Activated CD4-positive, CD25-positive, alpha-beta regulatory T cell treated with anti-CD3 and anti-CD28 coated beads, Interleukin-2, amount 50 U/mL, for 72 hours (primary cell): ENCODE results near the gene PDZRN4.

Source experiments
- DNase-seq: peaks from one replicate; pipeline ENCODE4 v3.0.0; 2021

PDZRN4 gene

DNA sequence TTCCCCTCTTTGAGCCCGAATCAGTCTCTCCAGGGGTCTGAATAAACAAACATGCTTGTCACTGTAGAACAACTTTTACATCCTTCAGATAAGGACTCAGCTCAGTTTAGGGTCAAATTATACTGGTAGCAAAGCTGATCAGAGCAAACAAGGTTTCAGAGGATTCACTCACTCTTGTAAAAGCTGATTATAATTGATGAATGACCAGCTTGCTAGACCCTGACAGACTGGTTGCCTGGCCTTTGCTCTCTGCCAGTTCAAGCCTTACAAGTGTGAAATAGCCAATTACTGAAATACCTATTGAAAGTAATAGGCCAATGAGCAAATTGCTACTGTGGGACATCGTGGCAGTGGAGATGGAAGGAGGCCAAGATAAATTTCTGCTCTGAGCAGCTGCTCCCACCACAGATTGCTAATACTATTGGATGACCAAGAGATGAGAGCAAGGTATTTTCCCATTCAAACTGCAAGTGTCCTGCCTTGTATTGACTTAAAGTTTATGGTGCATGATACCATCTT is 177.6 kb downstream of the PDZRN4 start:
- no peak for DNase-seq

DNA sequence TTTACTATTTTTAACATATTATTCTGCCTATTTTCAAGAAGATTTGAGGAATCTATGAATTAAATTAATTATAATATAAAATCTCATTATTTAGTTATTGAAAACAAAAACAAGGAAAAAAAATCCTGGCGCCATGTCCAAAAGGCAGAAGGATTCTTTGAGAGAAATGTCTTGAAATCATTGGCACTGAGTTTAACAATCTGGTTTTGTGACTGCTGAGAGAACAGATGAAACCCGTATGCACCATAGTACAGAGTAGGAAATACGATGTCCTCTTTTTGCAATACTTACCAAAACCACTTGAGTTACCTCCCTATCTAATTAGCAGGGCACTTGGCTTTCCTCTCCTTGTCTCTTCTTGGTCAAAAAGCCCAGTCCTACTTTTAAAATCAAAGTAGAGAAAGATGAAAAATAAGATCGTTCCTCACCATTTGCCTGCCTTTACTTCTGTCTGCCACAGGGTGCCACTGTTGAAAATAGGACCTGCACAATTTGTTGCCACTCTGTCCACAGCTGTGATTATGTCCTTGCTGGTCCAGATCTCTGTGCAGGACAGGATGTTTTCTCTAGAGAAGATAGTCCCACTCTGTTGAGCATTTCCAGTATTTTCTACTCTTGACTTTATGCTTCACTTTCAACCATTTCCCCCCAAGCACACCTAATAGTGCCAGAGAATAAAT is 179.7 kb downstream of the PDZRN4 start:
- DNase-seq = no peak

DNA sequence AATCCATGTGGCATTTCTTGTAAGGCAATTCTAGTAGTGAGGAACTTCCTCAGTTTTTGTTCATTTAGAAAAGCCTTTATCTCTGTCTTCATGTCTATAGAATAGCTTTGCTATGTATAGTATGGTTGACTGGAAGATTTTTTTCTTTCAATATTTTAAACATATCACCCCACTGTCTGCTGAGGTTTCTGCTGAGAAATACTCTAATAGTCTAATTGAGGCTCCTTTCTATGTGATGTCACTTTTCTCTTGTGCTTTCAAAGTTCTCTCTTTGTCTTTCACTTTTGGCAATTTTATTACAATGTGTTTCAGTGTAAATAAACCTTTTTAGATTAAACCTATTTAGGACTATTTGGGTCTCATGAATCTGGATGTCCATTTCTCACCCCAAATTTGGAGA is 192.8 kb downstream of the PDZRN4 start:
- DNase-seq = no peak

DNA sequence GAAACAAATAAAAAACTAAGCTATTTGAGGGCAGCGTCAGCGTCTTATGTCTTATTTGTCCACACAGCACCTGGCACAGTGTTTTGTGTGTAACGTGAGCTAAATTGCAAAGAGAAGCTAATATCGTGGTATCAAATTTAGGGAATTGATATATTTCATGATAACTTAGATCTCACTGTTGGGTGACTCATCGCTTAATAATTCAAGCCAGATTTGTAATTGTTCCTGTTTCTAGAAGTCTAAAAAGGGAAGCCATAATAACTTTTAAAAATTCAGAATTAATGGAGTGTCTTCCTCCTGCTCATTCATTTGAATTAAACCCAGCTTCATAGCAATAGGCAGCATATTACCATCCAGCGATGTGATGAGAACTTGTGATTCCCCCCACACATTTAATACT is 214.7 kb downstream of the PDZRN4 start:
- DNase-seq = no peak

DNA sequence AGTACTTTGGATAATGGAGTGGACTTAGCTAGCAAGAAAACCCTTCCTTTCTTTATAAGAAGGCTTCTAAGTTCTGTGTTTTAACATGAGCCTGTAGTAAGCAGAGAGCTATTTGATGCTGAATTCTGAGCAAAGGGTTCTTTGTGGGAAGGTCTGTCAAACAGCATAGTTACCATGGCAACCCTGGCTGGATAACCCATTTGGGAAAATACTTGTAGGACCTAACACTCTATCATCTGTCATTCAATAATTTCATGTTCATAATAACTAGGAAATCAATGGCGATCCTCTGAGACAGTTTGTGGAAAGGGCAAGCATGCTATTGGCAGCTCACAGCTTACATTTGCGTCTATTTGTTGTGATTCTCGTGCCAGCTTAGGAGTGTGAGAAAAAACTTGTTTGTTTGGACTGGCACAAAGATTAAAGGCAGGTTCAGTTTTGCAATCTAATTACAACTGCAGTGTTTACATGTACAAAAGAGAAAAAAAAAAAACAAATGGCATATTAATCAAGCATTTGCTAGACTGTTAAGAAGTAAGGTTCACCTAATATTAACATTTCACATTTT is 219.2 kb downstream of the PDZRN4 start:
- DNase-seq = no peak

DNA sequence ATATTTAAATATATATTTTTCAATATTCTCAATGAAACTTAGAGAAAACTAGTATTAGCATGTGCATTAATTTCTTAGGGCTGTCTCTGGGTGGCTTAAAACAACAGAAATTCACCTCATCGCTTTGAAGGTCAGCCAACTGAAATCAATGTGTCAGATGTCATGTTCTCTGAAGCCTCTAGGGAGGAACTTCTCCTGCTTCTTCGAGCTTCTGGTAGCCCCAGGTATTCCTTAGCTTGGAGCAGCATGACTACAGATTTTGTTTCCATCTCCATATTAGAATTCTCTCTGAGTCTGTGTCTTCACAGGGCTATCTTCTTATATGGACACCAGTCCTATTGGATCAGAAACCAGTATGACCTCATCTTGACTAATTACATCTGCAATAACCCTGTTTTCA is 221.5 kb downstream of the PDZRN4 start:
- no peak for DNase-seq

DNA sequence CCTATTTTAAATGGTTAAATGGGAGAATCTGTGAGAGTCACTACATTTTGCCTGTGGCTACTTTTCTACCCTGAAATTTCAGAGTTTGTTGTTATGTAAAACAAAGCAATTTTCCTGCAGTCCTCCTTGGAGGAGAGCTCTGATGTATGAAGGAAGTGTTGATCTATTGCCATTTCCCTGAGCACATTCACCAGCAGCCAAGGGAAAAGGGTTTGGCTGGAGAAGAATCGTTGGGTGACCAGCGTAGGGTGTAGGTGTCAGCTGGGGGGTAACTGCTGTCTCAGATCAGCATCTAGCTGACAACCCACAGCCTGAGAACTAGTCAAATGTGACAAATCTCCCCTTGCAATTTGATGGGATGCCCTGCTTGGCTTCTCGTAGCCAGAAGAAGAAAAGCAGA is 230.5 kb downstream of the PDZRN4 start:
- no peak for DNase-seq

DNA sequence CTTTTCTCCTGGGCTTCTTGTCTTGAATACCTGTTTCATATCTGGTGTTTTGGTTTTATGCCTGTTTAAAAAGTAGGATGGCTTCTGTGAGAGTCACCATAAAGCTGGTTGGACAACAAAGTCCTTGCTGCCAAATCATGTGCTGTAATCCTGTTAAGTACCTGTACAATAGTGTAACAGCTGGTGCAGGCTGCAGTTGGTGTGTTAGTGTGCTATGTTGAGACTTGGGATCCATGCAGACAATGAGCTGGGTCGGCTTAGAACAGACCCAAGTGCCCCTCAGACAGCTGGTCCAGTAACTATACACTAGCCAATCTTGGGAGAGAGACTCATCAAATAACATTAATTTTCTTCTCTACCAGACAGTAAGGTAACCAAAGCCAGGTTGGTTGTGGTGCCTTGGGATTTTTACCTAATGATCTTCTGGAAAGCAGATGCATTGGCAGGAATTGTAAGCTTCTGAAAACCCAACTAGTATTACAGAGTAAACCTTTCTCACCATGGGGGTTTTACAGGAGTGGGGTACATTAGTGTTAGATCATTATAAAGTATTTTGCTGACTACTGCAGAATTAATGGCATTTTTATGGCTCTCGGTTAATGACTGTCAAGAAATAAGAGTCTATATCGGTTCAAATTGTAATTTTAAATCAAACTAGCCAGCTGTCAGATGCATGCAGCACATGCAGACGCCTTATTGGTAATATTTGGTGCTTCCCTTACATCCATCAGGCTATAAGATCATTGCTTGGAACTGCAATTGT is 231.2 kb downstream of the PDZRN4 start:
- DNase-seq = no peak

DNA sequence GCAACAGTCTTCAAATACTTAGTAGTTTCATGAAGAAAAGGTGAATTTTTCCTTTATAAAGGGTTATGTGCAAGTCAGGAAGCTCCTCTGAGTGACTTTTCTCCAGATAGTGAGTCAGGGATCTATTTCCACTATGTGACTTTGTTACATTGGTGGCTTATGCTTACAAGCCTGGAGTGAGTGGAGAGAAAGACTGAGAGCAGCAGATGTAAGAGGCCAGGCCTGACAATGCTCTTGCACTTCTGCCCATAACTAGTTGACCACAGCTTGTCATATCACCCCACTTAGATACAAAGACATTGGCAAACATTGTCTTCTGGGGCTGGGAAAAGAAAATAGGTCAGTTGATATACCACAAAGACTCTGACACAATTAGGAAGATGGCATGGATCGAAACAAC is 236.5 kb downstream of the PDZRN4 start:
- DNase-seq = no peak

DNA sequence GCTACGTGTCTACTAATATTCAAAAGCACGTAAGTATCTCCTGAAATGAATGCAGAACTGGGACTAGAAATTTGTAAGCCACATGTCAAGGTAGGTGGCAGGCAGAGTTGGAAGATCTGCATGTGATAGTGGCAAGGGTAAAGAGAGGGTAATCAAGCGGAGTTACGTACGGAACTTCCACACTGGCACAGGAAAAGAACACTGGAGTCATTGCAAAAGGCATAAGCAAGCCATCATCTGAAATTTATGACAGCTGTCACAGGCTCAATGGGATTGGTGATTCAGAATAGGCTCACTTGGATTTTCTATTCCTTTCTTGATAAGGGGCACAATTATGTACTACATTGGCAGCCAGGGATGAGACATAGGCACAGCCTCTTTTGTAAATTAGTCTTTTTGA is 245.3 kb downstream of the PDZRN4 start:
- no peak for DNase-seq

DNA sequence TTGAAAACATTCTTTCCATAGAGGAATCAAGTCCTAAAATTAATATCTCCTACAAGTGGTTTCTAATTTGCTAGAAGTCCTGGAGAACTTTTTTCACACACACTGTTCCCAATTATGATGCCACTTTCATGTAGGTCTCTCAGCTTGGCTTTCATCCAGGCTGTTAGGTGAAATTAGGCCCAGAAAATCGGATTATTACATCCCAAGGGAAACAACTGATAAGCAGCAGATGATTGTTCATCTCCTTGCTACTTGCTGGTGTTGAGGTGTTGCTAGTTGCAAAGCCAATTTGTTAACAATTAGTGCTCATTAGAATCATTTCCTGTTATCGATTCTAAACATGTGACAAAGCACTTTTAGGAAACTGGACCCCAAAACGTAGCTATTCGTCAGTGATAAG is 248.0 kb downstream of the PDZRN4 start:
- no peak for DNase-seq

DNA sequence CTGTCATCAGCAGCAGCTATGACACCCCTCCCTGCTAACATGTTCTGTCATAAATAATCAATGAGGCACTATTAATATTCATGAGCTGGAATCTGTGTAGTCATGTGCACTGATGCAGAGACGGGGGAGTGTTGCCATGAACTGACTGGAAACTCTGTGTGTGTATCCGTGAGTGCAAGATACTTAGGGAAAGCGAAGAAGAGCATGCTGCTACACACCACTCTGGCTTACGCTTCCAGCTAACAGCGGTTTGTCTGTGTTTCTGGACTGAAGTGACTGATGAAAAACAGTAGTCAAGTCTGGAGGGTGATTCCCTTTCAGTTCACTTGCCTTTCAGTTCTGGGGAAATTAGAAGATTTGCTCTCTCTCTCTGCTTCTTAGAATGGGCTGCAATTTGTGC is 249.4 kb downstream of the PDZRN4 start:
- no peak for DNase-seq

DNA sequence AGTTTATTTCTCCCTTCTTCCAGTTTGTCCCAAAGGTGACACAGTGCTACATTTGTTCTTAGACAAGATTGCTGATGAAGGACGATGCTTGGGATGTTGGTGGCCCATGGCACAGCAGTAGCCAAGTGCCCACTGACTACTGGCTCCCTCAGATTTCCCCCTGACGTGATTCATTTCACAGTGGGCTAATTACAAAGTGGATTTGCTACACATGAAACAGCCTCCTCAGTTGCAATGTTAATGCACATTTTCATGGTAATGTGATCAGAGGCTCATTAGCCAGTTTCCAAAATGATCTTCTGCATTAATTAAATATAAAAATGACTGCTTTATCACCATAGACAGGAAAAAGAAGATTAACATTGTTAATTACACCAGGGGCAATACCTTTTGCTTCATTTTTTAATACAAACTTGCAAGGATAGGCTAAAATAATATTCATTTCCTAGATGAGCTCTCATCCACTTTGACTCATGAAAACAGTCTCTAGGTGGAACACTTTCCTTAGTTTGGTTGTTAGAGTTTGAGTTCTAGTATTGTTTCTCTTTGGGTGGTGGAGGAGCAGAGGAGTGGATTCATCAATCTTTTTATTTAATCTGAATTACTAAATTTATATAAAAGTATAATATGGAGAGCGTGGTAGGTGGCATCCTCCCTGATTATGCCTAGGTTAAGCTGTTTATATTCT is 250.9 kb downstream of the PDZRN4 start:
- DNase-seq = no peak

DNA sequence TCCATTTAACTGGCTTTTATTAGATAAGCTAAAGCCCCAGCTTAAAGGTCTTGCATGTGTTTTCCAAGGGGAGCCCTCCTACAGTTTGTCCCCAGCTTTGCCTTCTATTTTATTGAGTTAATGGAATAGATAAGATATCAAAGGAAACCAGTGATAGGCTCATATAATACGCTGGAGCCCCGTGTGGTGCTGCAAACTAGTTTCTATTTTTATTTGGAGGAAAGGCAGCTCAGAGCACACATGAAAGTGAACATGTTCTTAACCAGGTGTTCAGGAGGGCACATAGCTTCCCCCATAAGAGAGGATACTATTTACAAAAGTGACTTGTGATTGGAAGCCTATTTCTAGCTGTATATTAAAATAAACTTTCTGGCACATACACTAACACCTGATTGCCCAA is 251.7 kb downstream of the PDZRN4 start:
- no peak for DNase-seq

DNA sequence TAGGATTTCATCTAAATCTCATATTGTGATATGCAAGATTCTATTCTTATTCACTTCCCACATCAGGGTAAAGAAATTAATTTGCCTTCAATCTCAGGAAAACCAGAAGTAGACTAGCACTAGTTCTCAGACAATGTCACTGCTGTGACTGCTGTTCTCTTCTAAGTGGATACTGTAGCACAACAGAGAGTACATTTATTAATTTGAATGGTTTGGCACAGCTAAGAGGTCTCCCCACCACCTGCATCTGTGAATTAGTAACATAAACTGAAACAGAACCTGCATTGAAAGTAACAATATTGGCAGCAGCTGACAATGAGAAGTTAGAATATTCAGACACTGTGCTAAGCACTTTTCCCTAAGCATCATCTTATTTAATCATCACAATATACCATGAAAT is 253.1 kb downstream of the PDZRN4 start:
- DNase-seq = no peak

DNA sequence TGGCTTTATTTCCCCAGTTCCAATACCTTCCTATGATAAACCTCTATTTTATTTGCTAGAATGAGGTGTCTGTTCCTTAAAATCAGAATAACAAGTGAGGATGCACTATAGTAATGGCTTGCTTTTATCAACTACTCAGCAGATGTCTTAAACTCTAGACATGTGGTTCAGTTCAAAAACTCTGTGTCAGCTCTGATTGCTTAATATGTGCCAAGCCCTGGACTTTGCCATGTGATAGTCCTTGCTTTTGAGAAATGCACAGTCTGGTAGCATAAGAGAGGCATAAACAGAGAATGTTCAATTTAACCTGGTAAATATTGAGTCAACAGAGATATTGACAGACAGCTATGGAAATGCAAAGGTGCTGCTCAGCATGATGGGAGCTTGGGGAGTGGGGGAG is 254.8 kb downstream of the PDZRN4 start:
- DNase-seq = no peak

DNA sequence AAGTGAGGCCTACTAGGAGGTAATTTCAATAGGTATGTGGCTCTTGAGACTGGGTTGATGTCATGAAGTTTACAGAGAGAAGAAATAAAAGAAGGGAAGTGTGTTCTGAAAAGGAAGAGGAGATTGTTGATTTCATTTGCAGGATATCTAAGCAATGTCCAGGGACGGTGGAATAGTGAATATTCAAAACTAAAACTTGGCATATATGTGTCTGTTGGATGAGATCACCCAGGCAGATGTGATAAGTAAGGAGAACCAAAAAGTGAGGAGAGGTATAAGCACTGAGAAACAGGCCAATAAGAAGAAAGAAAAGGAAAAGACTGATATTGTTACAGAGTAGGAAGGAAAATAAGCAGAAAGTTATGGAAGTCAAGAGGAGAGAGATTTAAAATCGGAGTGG is 255.6 kb downstream of the PDZRN4 start:
- DNase-seq = no peak

DNA sequence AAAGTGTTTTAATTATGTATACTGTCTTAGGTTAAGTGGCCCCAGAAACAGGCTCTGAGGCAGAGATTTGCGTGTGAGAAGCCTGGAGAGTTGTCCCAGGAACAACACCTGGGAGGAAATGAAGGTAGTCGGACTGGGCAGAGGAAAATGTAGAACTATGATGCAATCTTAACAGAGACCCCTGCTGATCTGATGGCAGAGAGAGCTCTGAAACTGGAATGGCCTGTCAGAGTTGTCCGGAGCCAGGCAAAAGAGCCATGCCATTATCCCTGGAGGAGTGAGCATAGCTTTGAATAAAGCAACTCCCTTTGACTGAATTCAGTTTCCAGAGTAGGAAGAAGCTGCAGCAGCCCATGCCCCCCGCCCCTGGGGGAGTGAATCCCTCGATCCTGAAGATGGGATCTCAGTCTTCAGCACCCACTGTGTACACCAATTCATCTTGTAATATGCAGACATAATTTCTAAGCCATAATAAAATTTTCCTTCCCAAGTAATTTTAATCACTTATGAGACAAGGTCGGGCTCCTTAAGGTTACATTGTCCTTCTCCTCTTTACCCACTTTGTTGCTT is 264.8 kb downstream of the PDZRN4 start:
- DNase-seq = no peak

DNA sequence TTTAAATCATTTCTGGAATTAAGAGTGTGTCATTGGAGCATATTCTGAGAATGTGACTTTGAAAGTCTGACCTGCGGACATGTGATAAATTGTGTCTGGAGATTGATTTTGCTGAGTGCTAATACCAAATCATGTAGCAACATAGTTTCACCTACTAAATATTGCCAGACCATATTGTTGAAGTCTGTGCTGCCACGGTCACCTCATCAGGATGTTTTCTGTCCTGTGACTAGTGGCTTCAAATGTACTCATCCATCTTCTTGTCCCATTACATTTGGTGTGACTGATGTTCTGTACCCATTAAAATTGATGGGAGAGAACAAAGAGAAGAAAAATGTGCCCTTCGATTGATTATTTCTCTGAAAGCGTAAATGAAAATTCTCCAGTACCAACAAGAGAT is 265.3 kb downstream of the PDZRN4 start:
- DNase-seq = no peak

DNA sequence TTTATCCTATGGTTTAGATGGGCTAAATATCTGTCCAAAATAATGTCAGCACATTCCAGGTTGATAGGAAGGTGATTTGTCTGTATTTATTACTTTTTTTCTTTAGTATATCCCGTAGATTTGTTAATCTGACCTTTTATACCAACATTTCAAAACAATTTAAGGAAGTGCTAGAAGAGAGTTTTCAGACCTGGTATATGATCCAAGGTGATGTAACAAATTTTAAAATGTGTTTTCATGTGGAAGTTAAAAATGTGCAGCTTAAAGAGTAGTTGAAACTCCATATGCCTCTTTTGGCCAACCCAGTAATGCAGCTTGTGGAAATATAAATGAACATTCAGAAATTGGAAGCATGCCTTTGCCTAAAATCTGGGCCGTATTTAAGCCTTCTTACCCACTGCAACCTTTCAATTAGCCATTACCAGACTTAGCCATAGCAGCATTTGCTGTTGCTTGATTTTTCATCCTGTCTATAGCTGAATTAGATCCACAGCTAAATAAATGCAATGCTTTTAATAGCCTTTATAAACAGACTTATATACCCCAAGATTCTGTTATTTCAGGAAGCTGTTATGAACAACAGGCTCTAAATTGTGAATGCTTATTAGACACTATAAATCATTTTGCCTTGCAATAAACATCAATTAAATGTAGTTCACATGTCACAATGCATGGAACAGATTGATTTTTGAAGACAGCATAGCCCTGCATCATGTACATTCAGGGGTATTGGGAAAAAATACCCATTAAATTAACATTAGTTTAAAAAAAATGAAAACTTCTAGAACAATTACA is 271.2 kb downstream of the PDZRN4 start:
- no peak for DNase-seq

DNA sequence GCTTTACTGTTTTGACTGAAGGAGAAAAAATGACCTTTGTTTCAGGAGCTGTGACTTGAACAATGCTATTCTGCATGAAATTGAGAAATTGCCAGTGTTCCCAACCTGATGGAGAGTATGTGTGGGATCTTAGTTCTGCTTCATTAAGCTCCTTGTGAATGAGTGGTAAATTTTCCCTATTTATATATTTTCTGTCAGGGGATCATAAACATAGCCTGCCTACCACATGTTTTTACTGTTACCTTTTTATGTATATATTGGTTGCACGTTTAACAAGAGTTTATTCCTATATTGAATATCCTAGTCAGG is 271.7 kb downstream of the PDZRN4 start:
- no peak for DNase-seq

DNA sequence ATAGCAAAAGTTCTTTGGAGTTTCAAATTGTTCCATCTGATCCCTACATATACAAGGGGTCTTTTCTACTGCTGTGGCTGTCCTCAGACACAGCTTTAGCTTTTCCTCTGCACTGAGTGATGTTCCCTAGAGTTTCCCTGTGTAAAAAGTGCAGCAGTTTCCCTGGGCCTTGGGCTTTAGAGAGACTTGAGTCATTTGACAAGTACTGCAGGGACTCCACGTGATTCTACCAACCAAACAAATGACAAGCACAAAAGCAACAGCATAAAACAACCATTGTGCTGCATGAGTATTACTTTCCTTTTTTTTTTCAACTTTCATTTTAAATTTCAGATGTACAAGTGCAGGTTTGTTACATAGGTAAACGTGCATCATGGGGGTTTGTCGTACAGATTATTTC is 272.8 kb downstream of the PDZRN4 start:
- no peak for DNase-seq

DNA sequence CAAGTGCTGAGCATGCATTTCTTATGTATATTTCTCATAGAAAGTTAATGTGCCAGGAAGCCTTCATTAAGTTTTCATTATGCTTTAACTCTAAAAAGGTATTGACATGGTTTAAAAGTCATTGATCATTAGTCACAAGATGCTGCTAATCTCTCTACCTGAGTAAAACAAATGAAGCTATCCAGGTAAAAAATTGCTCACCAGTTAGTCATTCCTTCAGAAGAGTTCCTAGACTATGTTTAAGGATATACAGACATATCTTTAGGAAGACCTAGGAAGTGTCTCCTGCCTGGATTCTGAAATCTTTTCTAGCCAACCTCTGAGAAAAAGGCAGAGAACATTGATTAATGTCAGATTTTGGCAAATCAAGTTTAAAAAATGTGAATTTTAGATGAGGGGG is 274.2 kb downstream of the PDZRN4 start:
- no peak for DNase-seq
